ENCODE results near the gene PFN2.
A peak's percentile ranks its signal among the peaks of the same experiment; 100 is the strongest.
"Not testable (repeated sequence)": the region's sequence is repeated elsewhere in the genome, so short reads cannot be mapped to it uniquely, and the experiment has no call there.

PFN2 gene

GRCh38 chr3:149967086-149967685 lies 3.5 kb downstream of the PFN2 start:
- DNase-seq: peak; percentile 24

- DNase-seq: no peak
Observed at GRCh38 chr3:149965278-149965677, 5.4 kb downstream of the PFN2 start.

- no peak for DNase-seq
Observed at GRCh38 chr3:149964291-149964690, 6.4 kb downstream of the PFN2 start.

DNA sequence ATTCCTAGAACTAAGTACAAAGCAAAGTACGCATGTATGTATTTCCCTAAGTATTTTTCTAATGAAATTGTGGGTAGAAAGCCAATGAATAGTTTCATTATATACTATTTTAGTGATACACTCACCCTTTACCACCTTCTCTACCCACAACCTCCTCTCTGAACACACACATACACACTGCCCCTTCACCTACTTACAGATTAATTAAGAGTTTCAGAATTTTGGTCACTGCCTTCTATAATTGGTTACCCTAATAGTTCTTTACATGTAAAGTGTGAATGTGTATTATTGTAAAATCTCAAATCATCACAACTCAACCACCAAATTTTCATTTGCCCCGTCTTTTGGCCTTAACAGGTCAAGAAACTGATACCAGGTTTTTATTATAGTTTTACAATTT lies 7.2 kb downstream of the PFN2 start:
- no peak for DNase-seq

DNA sequence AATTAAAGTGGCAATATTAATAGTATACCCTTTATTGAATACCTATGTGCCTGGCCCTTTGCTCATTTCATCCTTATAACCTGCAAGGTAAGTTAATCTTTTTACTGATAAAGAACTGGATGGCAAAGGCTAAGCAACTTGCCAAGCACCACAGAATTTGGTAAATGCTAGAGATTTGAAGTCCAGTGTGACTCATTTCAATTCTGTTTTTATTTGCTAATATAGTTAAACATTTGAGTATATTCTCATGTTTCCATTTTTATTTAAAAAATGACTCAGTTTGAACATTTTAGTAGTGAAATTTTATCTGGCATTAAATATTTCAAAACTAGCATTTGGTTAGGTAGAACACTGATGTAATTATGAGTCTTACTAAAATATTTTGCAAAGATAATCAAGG lies 11.3 kb downstream of the PFN2 start:
- no peak for DNase-seq

DNA sequence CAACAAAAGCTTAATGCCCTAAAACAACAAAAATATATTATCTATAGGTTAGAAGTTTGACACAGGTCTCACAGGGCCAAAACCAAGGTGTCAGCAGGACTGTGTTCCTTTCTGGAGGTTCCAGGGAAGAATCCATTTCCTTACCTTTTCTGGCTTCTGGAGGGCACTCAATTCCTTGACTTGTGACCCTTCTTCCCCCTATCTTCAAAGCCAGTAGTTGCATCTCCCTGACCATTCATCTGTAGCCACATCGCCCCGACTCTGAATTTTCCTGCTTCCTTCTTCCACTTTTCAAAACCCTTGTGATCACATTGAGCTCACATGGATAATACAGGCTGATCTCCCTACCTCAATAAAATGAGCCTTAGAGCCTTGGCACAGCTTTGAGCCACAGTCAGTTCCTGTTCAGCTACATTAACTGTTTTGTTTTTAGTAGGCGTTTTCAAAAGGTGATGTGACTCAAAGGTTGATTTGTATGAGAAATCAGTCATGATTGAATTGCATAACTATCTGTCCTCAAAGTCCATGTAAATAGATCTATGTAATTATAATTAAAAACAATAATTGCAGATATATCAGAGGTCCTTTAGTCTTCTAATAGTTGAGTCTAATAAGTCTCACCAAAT lies 12.4 kb downstream of the PFN2 start:
- no peak for DNase-seq

GRCh38 chr3:149957361-149958125 lies 13.2 kb downstream of the PFN2 start:
- no peak for DNase-seq

- no peak for DNase-seq
Observed at GRCh38 chr3:149955449-149955848, 15.2 kb downstream of the PFN2 start.

- DNase-seq: no peak
Observed at GRCh38 chr3:149954812-149955211, 15.9 kb downstream of the PFN2 start.

GRCh38 chr3:149949181-149949580 lies 21.5 kb downstream of the PFN2 start:
- DNase-seq: no peak

DNA sequence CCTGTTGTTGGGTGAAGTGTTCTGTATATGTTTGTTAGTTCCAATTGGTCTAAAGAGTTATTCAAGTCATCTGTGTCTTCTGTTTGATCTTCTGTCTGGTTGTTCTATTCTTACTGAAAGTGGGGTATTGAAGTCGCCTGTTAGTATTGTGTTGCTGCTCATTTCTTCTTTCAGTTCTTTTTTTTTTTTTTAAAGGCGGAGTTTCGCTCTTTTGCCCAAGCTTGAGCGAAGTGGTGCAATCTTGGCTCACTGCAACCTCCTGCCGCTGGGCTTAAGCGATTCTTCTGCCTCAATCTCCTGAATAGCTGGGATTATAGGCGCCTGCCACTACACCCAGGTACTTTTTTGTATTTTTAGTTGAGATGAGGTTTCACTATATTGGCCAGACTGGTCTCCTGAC lies 23.5 kb downstream of the PFN2 start:
- DNase-seq: no peak

- not testable (repeated sequence) for DNase-seq
Observed at GRCh38 chr3:149943966-149944365, 26.7 kb downstream of the PFN2 start.

- DNase-seq: no peak
Observed at GRCh38 chr3:149942409-149942808, 28.3 kb downstream of the PFN2 start.

DNA sequence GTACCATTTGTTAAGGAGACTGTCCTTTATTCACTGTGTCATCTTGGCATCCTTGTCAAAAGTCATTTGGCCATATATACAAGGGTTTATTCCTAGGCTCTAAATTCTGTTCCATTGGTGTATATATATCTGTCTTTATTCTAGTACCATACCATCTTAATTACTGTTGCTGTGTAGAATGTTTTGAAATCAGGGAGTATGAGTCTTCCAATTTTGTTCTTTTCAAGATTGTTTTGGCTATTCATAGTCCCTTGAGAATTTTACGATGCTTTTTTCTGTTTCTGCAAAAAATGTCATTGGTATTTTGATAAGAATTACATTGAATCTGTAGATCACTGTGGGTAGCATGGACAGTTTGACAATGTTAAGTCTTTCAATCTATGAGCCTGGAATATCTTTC lies 28.7 kb downstream of the PFN2 start:
- DNase-seq: no peak

GRCh38 chr3:149941186-149941585 lies 29.5 kb downstream of the PFN2 start:
- no peak for DNase-seq

GRCh38 chr3:149938392-149939055 lies 32.2 kb downstream of the PFN2 start:
- DNase-seq: not testable (repeated sequence)

- DNase-seq: peak; percentile 39
Observed at GRCh38 chr3:149936812-149937230, 33.9 kb downstream of the PFN2 start.

- no peak for DNase-seq
Observed at GRCh38 chr3:149934524-149934923, 36.2 kb downstream of the PFN2 start.

GRCh38 chr3:149933858-149934257 lies 36.8 kb downstream of the PFN2 start:
- DNase-seq: no peak

DNA sequence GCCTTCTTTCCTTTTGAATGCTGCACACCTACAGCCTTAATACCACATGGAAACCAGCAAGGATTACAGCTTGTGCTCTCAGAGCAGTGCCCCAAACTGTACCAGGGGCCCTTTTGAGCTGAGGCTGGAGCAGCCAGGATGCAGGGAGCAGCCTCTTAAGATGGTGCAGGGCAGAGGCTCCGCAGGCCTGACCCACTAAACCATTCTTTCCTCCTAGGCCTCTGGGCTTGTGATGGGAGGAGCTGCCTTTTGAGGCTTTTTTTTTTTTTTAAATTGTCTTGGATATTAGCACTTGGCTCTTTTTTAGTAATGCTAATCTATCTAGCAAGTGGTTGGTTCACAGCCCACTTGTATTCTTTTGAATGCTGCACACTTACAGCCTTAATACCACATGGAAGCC lies 37.7 kb downstream of the PFN2 start:
- DNase-seq: no peak

DNA sequence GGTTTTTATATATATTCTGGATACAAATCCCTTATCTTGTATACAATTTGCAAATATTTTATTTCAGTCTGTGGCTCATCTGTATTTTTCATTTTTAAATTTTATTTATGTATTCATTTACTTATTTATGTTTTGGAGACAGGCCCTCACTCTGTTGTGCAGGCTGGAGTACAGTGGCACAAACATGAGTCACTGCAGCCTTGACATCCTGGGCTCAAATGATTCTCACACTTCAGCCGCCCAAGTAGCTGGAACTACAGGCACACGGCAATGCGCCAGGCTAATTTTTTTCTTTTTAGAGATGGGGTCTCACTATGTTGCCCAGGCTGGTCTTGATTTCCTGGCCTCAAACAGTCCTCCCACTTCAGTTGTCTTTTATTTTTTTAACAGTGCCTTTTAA lies 50.6 kb downstream of the PFN2 start:
- no peak for DNase-seq

DNA sequence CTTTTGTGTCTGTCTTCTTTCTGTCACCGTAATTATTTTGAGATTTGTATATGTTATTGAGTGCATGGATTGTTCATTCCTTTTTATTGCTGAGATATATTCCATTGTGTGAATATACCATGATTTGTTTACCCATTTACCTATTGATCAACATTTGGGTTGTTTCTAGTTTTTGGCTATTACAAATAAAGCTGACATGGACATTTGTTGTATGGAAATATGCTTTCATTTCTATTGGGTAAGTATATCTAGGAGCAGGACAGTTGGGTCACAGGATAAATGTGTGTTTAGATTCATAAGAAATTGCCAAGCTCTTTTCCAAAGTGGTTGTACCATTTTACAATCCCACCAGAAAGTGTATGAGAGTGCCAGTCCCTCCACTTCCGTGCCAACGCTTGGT lies 51.2 kb downstream of the PFN2 start:
- no peak for DNase-seq

- DNase-seq: no peak
Observed at GRCh38 chr3:149917124-149917667, 53.5 kb downstream of the PFN2 start.

All from NCI-H2029 (cell line).